Measurements from ENCODE around the gene PLEKHM3.

DNA sequence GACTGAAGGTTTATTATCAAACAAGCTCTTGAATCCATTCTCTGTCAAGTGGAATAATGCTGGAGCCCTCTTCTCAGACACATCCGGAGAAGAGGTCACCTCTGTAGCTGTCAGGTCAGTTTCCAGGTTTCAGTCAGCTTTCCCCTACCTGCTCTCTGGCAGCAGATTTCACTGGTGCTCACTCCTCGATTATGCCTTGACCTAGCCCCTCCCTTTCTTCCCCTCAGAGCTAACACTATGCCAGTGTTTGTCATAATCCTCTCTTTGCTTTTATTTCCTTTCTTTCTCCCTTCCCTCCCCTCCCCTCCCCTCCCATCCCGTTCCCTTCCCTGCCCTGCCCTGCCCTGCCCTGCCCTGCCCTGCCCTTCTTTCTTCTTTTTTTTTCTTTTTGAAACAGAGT is 22.5 kb upstream of the PLEKHM3 start:
- TF ChIP-seq ZNF331 (CRISPR knock-in tag; IDR thresholded peaks at IDR 0.05; ENCODE audit: low read depth) (no peak), EZH2phosphoT487 (IDR thresholded peaks at IDR 0.05; ENCODE audit: unreplicated experiment) (no peak), ZNF114 (CRISPR knock-in tag; IDR thresholded peaks at IDR 0.05) (no peak), POLR2AphosphoS5 (IDR thresholded peaks at IDR 0.05; ENCODE audit: low read depth) (no peak), EZH2 (IDR thresholded peaks at IDR 0.05; ENCODE audit: low read depth, unreplicated experiment) (no peak), CREB1 (CRISPR knock-in tag; IDR thresholded peaks at IDR 0.05; ENCODE audit: low read depth) (no peak), JUNB (IDR thresholded peaks at IDR 0.05; ENCODE audit: unreplicated experiment) (no peak), NANOG (IDR thresholded peaks at IDR 0.05; ENCODE audit: borderline replicate concordance) (no peak)
- TF ChIP-seq, protein P1, sequence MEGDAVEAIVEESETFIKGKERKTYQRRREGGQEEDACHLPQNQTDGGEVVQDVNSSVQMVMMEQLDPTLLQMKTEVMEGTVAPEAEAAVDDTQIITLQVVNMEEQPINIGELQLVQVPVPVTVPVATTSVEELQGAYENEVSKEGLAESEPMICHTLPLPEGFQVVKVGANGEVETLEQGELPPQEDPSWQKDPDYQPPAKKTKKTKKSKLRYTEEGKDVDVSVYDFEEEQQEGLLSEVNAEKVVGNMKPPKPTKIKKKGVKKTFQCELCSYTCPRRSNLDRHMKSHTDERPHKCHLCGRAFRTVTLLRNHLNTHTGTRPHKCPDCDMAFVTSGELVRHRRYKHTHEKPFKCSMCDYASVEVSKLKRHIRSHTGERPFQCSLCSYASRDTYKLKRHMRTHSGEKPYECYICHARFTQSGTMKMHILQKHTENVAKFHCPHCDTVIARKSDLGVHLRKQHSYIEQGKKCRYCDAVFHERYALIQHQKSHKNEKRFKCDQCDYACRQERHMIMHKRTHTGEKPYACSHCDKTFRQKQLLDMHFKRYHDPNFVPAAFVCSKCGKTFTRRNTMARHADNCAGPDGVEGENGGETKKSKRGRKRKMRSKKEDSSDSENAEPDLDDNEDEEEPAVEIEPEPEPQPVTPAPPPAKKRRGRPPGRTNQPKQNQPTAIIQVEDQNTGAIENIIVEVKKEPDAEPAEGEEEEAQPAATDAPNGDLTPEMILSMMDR (conservative IDR thresholded peaks at IDR 0.05; ENCODE audit: low read depth in 2 of 2), result no peak
- TF ChIP-seq, protein P2, sequence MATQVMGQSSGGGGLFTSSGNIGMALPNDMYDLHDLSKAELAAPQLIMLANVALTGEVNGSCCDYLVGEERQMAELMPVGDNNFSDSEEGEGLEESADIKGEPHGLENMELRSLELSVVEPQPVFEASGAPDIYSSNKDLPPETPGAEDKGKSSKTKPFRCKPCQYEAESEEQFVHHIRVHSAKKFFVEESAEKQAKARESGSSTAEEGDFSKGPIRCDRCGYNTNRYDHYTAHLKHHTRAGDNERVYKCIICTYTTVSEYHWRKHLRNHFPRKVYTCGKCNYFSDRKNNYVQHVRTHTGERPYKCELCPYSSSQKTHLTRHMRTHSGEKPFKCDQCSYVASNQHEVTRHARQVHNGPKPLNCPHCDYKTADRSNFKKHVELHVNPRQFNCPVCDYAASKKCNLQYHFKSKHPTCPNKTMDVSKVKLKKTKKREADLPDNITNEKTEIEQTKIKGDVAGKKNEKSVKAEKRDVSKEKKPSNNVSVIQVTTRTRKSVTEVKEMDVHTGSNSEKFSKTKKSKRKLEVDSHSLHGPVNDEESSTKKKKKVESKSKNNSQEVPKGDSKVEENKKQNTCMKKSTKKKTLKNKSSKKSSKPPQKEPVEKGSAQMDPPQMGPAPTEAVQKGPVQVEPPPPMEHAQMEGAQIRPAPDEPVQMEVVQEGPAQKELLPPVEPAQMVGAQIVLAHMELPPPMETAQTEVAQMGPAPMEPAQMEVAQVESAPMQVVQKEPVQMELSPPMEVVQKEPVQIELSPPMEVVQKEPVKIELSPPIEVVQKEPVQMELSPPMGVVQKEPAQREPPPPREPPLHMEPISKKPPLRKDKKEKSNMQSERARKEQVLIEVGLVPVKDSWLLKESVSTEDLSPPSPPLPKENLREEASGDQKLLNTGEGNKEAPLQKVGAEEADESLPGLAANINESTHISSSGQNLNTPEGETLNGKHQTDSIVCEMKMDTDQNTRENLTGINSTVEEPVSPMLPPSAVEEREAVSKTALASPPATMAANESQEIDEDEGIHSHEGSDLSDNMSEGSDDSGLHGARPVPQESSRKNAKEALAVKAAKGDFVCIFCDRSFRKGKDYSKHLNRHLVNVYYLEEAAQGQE (IDR thresholded peaks at IDR 0.05; ENCODE audit: unreplicated experiment), result no peak
- TF ChIP-seq, protein P3, sequence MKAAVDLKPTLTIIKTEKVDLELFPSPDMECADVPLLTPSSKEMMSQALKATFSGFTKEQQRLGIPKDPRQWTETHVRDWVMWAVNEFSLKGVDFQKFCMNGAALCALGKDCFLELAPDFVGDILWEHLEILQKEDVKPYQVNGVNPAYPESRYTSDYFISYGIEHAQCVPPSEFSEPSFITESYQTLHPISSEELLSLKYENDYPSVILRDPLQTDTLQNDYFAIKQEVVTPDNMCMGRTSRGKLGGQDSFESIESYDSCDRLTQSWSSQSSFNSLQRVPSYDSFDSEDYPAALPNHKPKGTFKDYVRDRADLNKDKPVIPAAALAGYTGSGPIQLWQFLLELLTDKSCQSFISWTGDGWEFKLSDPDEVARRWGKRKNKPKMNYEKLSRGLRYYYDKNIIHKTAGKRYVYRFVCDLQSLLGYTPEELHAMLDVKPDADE (IDR thresholded peaks at IDR 0.05), result no peak

All from GM23338 (cell line).